K562 (cell line): ENCODE data around the gene TSPOAP1. TPM values are rescaled to one million over a fixed set of nuclear protein-coding genes. Genes with fewer than 3 reads are reported as not detected.

Source experiments
- ATAC-seq: fragments of 200-7000 bp; cut with Tn5 transposase; 3 replicates; pipeline ENCODE4 v1.9.1; 2020; ENCODE audit warnings: moderate library complexity
- BruUV-seq: library from RNA; stranded (reverse); fragments of 400-500 nt; replicated peaks from 2 replicates; lab custom pipeline; 2021; lab: Mats Ljungman, UMichigan
- CTCF ChIA-PET: fragments of 300-600 bp; formaldehyde crosslinking; extraction: SDS; loops from one replicate; lab custom pipeline; 2021; ENCODE audit warnings: low intra/inter-chr PET ratio; lab: Yijun Ruan, JAX
- POLR2A ChIA-PET: fragments of 300-600, 350-650 bp; sonication (Branson Sonifier 250); formaldehyde crosslinking; extraction: SDS; loops from one replicate; lab custom pipeline; 2021; ENCODE audit warnings: antibody characterized with exemption, inconsistent platforms; lab: Yijun Ruan, JAX
- DNase-seq, 4 experiments: peaks; one replicate each; pipeline versions ENCODE4 v3.0.0 to v3.0.0-alpha.2; 2011 to 2018; ENCODE audit warnings: low spot score in 3 of 4, mixed read lengths in 3 of 4; ENCODE audit errors: extremely low read depth in 1 of 4
- FAIRE-seq: peaks from 2 replicates; lab custom pipeline; 2011; peaks lifted over from hg19 to GRCh38; lab: Jason Lieb, UNC
- H2AFZ ChIP-seq: 2 replicates; pipeline ENCODE4 v1.6.0; 2011; ENCODE audit warnings: low read depth, low read length, control low read depth, inconsistent platforms
- H3K27ac ChIP-seq: fragments of 200-600 bp; 3 replicates; pipeline ENCODE4 v1.8.0; 2011; ENCODE audit warnings: low read depth, mild to moderate bottlenecking, control low read depth, inconsistent platforms, low read length, moderate library complexity, mixed read lengths; ENCODE audit errors: extremely low read depth
- H3K27me3 ChIP-seq, 2 experiments: fragments of 300-600 bp in 1 of 2; 2 replicates in 1 of 2; 3 replicates in 1 of 2; pipeline versions ENCODE4 v1.6.0 to v1.8.0; 2011; ENCODE audit warnings: inconsistent platforms in 2 of 2, low read length in 2 of 2, mild to moderate bottlenecking in 1 of 2, mixed read lengths in 1 of 2, moderate library complexity in 1 of 2; ENCODE audit not compliant: control insufficient read depth in 2 of 2, insufficient read depth in 2 of 2
- H3K36me3 ChIP-seq: fragments of 300-600 bp; 3 replicates; pipeline ENCODE4 v1.8.0; 2011; ENCODE audit warnings: mild to moderate bottlenecking, low read length, inconsistent platforms; ENCODE audit not compliant: control insufficient read depth, insufficient read depth
- H3K4me1 ChIP-seq, 2 experiments: fragments of 200-600 bp in 1 of 2; replicated peaks in 1 of 2; 2 replicates in 1 of 2; 3 replicates in 1 of 2; pipeline versions ENCODE4 v1.5.1 to v1.8.0; 2011; ENCODE audit warnings: inconsistent platforms in 2 of 2, low read length in 2 of 2, mild to moderate bottlenecking in 1 of 2, mixed read lengths in 1 of 2, moderate library complexity in 1 of 2; ENCODE audit not compliant: control insufficient read depth in 2 of 2, insufficient read depth in 2 of 2
- H3K4me2 ChIP-seq: 2 replicates; pipeline ENCODE4 v1.6.1; 2011; ENCODE audit warnings: low read length, control low read depth, inconsistent platforms, mixed read lengths; ENCODE audit not compliant: insufficient read depth
- H3K4me3 ChIP-seq: fragments of 200-600 bp; sonication (generic), shearing (Covaris generic); 2 replicates; pipeline ENCODE4 v1.5.1; 2016; ENCODE audit warnings: control low read depth, inconsistent platforms
- H3K79me2 ChIP-seq: fragments of 200-600 bp; 3 replicates; pipeline ENCODE4 v1.8.0; 2011; ENCODE audit warnings: low read length, inconsistent platforms; ENCODE audit not compliant: control insufficient read depth, insufficient read depth
- H3K9ac ChIP-seq, 2 experiments: 2 replicates each; pipeline versions ENCODE4 v1.6.0 to v1.6.1; 2011; ENCODE audit warnings: low read depth in 2 of 2, low read length in 2 of 2, control low read depth in 1 of 2, inconsistent platforms in 1 of 2, mild to moderate bottlenecking in 1 of 2, mixed read lengths in 1 of 2; ENCODE audit not compliant: insufficient read depth in 1 of 2
- H3K9me1 ChIP-seq: one replicate; pipeline ENCODE4 v1.6.0; 2011; ENCODE audit warnings: inconsistent platforms, mild to moderate bottlenecking, low read length, moderate library complexity; ENCODE audit not compliant: control insufficient read depth, insufficient read depth
- H3K9me3 ChIP-seq: replicated peaks from 2 replicates; pipeline ENCODE4 v1.5.1; 2011; ENCODE audit warnings: low read depth, low read length, inconsistent platforms; ENCODE audit not compliant: control insufficient read depth, insufficient read depth
- H4K20me1 ChIP-seq: replicated peaks from 2 replicates; pipeline ENCODE4 v1.6.1; 2011; ENCODE audit warnings: low read length, inconsistent platforms, mixed read lengths; ENCODE audit not compliant: control insufficient read depth, insufficient read depth
- ARHGAP35 ChIP-seq: fragments of 450-650 bp; IDR thresholded peaks from 2 replicates; pipeline ENCODE4 v1.6.1; 2018; ENCODE audit not compliant: partially characterized antibody
- C11orf30 ChIP-seq: fragments of 450-650 bp; IDR thresholded peaks from 2 replicates; pipeline ENCODE4 v1.6.1; 2016; ENCODE audit warnings: low read depth, mild to moderate bottlenecking
- HIVEP1 ChIP-seq: fragments of 250-450 bp; sonication (Bioruptor Pico); IDR thresholded peaks from 2 replicates; pipeline ENCODE4 v1.4.0; 2020; ENCODE audit warnings: mild to moderate bottlenecking
- MIER1 ChIP-seq: fragments of 450-650 bp; IDR thresholded peaks from 2 replicates; pipeline ENCODE4 v1.6.1; 2016; ENCODE audit warnings: antibody characterized with exemption, mild to moderate bottlenecking, low read depth
- SAFB2 ChIP-seq: fragments of 200-400 bp; formaldehyde crosslinking; IDR thresholded peaks from 2 replicates; pipeline ENCODE4 v1.6.1; 2018; ENCODE audit warnings: borderline replicate concordance, low read length, low read depth, moderate library complexity; ENCODE audit not compliant: severe bottlenecking
- STAT6 ChIP-seq: sonication (generic); formaldehyde crosslinking; IDR thresholded peaks from 2 replicates; pipeline ENCODE4 v1.8.1; 2023; ENCODE audit warnings: mild to moderate bottlenecking, missing genetic modification reagents
- ZFPM2 ChIP-seq: fragments of 250-450 bp; sonication (Bioruptor Pico); IDR thresholded peaks from 2 replicates; pipeline ENCODE4 v1.5.1; 2022; ENCODE audit warnings: mild to moderate bottlenecking
- ZNF311 ChIP-seq: fragments of 250-450 bp; sonication (Bioruptor Pico); IDR thresholded peaks from 2 replicates; pipeline ENCODE4 v1.4.0; 2020; ENCODE audit warnings: mild to moderate bottlenecking, moderate library complexity
- WGBS: fragments of 100-300 bp; shearing (Covaris generic); methylation state at CpG from one replicate; pipeline ENCODE4 v1.1.6; 2016; ENCODE audit warnings: low coverage, mixed read lengths; ENCODE audit not compliant: insufficient coverage; ENCODE audit errors: missing lambda C conversion rate; 5-methylcytosine and 5-hydroxymethylcytosine counted together
- in situ Hi-C: fragments of 300-500 bp; cut with MboI; formaldehyde crosslinking; loops from 4 replicates; pipeline ENCODE4 v1.15.0; 2018; ENCODE audit warnings: inconsistent platforms, mixed read lengths
- intact Hi-C: fragments of 100-400 bp; cut with micrococcal nuclease; formaldehyde crosslinking; loops from 2 replicates; pipeline ENCODE4 v1.14.2; 2022
- polyA plus RNA-seq, 8 experiments: library from polyadenylated mRNA; depleted of rRNA in 4 of 8; stranded (reverse) in 5 of 8; unstranded in 3 of 8; fragments of >200 nt; fragmentation: Nextera tagmentation in 2 of 8; fragmentation: Illumina TruSeq in 1 of 8; extraction: Ambion mirVana in 2 of 8; extraction: Trizol in 1 of 8; gene quantifications; 2 replicates each; pipeline versions ENCODE4 v1.2.1 to v1.2.3, GENCODE V29; 2011 to 2014; ENCODE audit warnings: inconsistent platforms in 1 of 8, missing spikeins in 1 of 8
- total RNA-seq, 7 experiments: library from RNA; depleted of rRNA in 6 of 7; stranded (reverse); fragments of >200 nt in 6 of 7; fragmentation: Illumina TruSeq in 2 of 7; extraction: Trizol in 2 of 7; gene quantifications; 2 replicates each; pipeline versions ENCODE4 v1.2.1 to v1.2.3, GENCODE V29; 2011 to 2021; ENCODE audit warnings: low replicate concordance in 1 of 7
- TF ChIP-seq, protein P1 (sequence below): fragments of 200-400 bp; formaldehyde crosslinking; IDR thresholded peaks from 2 replicates; pipeline ENCODE4 v1.6.1; 2017; ENCODE audit warnings: mild to moderate bottlenecking, low read depth, low read length, moderate library complexity
- TF ChIP-seq, protein P2 (sequence below): IDR thresholded peaks from 2 replicates; pipeline ENCODE4 v1.6.1; 2011; ENCODE audit not compliant: insufficient read length; ENCODE audit errors: extremely low read depth

TSPOAP1 gene
- total and polyA plus RNA-seq, 9 of the 15 experiments (the other 6 are each of a cell fraction or from before 2014, with no cell fraction given) = 0.87 to 3.9 (median 1.8) TPM; not detected in 2

GRCh38 chr17:58267347-58268324 is 61.0 kb downstream of the TSPOAP1 start (continued):
- TF ChIP-seq, protein P1, sequence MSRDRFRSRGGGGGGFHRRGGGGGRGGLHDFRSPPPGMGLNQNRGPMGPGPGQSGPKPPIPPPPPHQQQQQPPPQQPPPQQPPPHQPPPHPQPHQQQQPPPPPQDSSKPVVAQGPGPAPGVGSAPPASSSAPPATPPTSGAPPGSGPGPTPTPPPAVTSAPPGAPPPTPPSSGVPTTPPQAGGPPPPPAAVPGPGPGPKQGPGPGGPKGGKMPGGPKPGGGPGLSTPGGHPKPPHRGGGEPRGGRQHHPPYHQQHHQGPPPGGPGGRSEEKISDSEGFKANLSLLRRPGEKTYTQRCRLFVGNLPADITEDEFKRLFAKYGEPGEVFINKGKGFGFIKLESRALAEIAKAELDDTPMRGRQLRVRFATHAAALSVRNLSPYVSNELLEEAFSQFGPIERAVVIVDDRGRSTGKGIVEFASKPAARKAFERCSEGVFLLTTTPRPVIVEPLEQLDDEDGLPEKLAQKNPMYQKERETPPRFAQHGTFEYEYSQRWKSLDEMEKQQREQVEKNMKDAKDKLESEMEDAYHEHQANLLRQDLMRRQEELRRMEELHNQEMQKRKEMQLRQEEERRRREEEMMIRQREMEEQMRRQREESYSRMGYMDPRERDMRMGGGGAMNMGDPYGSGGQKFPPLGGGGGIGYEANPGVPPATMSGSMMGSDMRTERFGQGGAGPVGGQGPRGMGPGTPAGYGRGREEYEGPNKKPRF = no peak
- TF ChIP-seq ZNF311 = no peak
- TF ChIP-seq, all 486 proteins: peak for 0

DNA sequence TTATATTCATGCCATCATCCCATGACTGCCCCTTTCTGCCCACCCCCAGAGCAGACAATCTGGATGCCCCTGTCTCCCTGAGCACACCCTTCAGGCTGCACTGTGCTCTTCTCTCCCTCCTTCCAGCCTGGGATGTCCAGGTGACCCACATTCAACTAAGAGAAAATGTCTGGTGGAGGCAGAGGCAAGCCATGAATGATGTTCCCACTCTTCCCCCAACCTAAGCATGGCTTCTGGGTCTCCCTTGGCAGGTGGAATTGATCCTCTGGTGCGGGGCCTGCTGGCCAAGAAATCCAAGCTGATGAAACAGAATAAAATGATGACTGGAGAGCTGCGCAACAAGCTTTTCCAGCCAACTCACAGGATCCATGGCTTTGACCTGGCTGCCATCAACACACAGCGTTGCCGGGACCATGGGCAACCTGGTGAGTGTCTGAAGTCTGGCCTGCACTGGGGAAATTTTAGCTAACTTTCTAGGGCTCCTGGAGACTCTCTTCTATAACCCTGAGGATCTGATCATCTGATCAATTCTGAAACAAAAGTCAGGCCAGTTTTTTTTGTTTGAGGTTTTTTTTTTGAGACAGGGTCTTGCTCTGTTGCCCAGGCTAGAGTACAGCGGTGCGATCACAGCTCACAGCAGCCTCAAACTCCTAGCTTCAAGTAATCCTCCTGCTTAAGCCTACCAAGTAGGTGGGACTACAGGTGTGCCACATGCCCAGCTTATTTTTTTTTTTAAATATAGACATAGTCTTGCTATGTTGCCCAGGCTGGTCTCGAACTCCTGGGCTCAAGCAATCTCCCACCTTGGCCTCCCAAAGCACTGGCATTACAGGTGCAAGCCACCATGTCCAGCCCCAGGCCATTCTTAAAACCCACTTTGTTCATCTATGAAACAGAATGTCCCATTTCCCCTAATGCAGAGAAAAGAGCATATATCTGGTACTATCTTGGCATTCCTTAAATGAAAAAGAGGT is 62.4 kb downstream of the TSPOAP1 start:
- TF ChIP-seq SAFB2 (no peak), STAT6 (CRISPR knock-in tag) (no peak), ARHGAP35 (no peak), MIER1 (no peak), HIVEP1 (no peak), C11orf30 (no peak), ZFPM2 (CRISPR knock-in tag) (no peak)
- TF ChIP-seq, protein P2, sequence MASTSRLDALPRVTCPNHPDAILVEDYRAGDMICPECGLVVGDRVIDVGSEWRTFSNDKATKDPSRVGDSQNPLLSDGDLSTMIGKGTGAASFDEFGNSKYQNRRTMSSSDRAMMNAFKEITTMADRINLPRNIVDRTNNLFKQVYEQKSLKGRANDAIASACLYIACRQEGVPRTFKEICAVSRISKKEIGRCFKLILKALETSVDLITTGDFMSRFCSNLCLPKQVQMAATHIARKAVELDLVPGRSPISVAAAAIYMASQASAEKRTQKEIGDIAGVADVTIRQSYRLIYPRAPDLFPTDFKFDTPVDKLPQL = no peak
- in situ Hi-C loops = no loop called here
- H3K4me1 ChIP-seq = 0 out of 5 replicates have a peak, but pooled peaks cover 0 to 2% of the 10 kb centered on the region in 2 experiments
- H3K9ac ChIP-seq = no peak overlapping the region
- FAIRE-seq = no peak
- 1% methylated on average over 7 of the region's 7 CpGs for WGBS
- no peaks in the 10 kb centered on the region for H3K9me1 ChIP-seq
- POLR2A ChIA-PET = interaction anchor here (0.8 kb wide), 1 partner anchor 252 kb away, joined by 5 read pairs; no protein-coding TSS in a partner anchor
- H3K4me2 ChIP-seq = no peak overlapping the region
- peaks cover 5% of the 10 kb centered on the region; the same call in 1 of the 2 replicates for H4K20me1 ChIP-seq
- no peak for DNase-seq
- no peak overlapping the region for H3K4me3 ChIP-seq
- intact Hi-C loops = no loop called here
- H2AFZ ChIP-seq = no peak overlapping the region
- no TSS peak for BruUV-seq
- H3K79me2 ChIP-seq = no peaks in the 10 kb centered on the region
- CTCF ChIA-PET = no interaction called here
- H3K36me3 ChIP-seq = no peaks in the 10 kb centered on the region
- no peaks in the 10 kb centered on the region for H3K9me3 ChIP-seq
- H3K27me3 ChIP-seq = peaks cover 43 to 73% of the 10 kb centered on the region in 2 experiments
- no peak for ATAC-seq
- H3K27ac ChIP-seq = no peak overlapping the region
